Measurements from ENCODE around the gene CFAP161.

CFAP161 gene

GRCh38 chr15:81160312-81161159 is 26.5 kb downstream of the CFAP161 start:
- DNase-seq: peak; percentile 90

DNA sequence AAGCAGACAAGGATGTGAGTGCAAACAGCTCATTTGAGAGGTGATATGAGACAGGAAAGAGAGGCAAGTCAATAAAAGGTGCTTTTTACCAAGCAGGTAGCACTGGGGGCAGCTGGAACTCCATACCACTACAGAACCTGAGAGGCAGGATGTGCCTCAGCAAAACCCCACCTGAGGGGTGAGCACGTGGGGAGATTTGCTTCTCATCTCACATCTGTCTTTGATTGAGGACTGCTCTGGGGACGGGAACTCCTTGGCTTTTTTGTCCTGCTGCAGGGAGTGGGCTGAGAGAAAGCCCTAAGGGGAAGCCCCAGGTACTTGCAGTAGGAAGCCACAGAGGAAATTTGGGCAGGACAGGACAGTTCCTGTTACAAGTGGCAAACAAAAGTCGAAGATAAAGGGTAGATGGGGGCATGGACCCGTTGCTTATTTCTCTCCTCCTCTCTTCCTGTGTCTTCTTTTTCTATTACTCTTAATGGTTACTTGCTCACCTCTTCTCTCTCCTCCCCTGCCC is 27.1 kb downstream of the CFAP161 start:
- DNase-seq: no peak

- DNase-seq: no peak
Measured at GRCh38 chr15:81161851-81162250, 27.8 kb downstream of the CFAP161 start.

- no peak for DNase-seq
Measured at GRCh38 chr15:81163961-81164800, 30.1 kb downstream of the CFAP161 start.

DNA sequence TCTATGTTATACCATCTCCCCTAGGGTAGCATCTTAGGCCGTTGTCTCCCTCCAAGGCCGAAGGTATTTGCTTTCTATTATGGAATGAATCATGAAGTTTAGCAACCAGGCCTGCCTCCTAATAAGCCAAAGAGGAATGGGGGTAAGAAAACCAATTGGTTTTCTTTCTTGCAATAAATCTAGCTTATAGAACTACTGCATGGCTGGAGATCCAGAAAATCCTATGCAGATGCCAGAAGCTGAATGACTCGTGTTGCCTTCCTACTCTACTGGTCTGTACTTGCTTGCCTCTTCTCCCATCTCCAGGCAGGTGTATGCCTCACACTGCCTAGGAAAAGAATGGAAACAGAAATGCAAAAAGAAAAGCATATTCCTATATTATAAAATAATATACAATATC is 31.5 kb downstream of the CFAP161 start:
- DNase-seq: no peak

DNA sequence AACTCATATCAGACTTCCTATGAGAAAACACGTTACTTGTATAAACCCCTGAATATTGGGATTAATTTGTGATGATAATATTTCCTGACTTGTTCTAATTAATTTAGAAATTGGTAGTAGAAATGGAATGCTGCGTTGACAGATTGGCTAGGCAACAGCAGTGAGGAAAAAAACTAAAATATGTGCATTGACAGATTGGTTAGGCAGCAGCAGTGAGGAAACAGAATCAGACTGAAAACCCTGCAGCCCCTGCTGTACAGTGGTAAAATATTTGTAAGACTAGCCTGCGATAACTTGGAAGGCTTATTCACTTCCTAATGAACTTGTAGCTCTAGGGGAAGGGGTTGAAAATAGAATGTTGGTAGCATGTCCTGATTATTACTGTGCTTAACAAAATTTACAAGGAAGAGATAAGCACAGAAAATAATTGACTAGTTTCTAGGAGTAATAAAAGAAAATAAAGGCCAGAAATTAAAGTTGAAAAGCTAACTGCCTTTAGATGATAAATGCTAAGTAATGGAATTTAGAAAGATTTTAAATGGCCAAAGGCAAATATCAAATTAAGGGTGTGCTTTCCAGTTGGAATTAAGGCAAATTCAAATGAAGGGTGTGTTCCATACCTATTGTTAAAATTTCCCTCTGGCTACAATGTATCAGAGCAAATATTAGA is 32.7 kb downstream of the CFAP161 start:
- no peak for DNase-seq

DNA sequence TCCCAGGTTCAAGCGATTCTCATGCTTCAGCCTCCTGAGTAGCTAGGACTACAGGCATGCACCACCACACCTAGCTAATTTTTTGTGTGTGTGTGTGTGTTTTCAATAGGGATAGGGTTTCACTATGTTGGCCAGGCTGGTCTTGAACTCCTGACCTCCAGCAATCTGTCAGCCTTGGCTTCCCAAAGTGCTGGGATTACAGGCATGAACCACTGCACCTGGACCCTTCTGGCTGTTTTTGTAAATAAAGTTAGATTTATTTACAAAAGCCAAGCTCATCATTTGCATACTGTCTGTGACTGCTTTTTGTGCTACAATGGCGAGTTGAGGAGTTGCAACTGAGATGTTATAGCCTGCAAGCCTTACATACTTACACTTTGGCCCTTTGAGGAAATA is 34.1 kb downstream of the CFAP161 start:
- DNase-seq: no peak

DNA sequence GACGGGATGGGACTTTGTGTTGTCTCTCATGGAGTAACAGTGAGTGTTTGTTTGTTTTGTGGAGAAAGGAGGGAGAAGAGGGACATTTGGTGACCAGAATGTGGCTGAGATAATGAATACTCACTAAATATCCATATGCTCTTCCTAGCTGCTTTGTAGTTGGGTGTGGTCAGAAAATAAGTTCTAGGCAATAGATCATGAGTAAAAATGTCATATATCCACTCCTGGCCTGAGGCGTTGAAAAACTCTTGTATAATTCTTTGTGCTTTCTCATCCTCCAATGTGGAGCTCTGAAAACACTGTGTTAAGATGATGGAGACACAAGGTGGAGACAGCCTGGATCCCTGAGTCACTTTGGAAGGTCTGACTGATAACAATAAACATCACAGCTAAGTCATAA is 34.6 kb downstream of the CFAP161 start:
- DNase-seq: no peak

DNA sequence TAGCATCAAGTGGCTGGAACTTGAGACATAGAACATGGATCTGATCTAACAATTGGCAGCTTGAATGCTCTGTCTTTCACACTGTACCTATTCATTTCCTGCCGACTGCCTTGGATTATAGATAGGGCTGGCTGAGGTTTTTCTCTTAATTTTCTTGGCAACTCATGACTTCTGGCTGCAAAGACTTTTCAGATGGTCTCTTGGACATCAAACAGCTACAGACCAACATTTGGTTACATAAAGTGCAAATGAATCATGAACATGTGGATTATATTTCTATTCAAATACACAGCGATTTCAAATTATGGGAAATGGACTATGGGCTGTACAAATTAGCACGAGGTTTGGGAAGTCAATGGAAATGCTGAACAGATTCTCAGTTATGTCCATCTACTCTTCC is 36.4 kb downstream of the CFAP161 start:
- no peak for DNase-seq

DNA sequence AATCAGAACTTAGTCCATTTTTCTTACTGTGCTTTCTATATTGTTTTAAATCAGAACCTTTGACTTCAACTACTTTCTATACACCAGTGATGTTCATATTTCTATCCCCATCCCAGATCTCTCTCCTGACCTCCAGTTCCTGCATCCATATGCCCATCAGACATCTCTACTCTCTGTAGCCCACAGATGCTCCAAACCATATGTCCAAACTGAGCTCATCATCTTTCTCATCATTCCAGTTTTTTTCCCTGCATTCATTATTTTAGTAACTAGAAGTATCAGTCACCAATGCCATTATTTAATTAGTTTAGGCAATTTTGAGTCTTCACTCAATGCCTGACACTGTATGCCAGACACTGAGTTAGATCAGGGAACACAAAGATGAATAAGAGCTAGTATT is 37.2 kb downstream of the CFAP161 start:
- DNase-seq: no peak

GRCh38 chr15:81174125-81174791 is 40.2 kb downstream of the CFAP161 start:
- no peak for DNase-seq

- no peak for DNase-seq
Measured at GRCh38 chr15:81174792-81175327, 40.8 kb downstream of the CFAP161 start.

- DNase-seq: no peak
Measured at GRCh38 chr15:81175496-81175895, 41.4 kb downstream of the CFAP161 start.

GRCh38 chr15:81176291-81176893 is 42.3 kb downstream of the CFAP161 start:
- DNase-seq: no peak

- no peak for DNase-seq
Measured at GRCh38 chr15:81178365-81178764, 44.3 kb downstream of the CFAP161 start.

- DNase-seq: no peak
Measured at GRCh38 chr15:81181220-81181619, 47.1 kb downstream of the CFAP161 start.

- no peak for DNase-seq
Measured at GRCh38 chr15:81182031-81182755, 48.1 kb downstream of the CFAP161 start.

DNA sequence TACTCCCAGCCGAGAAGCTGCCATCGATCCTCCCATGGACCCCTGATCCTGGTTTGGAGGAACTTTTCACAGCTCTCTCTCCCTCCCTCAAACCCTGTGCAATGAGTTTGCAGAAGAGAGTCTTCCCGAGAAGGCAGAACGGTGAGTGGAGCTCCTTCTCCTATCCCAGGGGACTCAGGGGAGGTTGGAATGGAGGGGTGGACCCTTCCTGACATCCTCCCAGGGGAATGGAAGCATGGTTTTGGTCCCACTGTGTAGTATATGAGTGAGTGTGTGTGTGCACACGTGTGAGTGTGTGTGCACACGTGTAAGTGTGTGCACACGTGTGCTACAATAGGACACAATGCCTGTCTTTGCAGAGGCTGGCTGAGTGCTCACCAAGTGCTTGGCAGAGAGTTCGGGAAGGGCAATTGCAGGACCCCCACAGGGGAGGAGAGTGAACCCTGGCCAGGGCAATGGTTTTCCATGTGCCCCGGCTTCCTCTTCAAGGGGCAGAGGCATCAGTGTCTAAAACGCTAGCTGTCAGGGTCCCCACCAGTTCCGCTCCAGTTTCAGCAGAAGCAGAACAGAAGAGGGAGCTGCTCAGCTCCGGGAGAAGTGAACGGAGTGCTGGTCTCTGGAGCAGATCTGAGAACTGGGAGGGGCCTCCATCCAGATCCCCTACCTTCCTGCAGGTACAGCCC is 48.8 kb downstream of the CFAP161 start:
- DNase-seq: no peak

DNA sequence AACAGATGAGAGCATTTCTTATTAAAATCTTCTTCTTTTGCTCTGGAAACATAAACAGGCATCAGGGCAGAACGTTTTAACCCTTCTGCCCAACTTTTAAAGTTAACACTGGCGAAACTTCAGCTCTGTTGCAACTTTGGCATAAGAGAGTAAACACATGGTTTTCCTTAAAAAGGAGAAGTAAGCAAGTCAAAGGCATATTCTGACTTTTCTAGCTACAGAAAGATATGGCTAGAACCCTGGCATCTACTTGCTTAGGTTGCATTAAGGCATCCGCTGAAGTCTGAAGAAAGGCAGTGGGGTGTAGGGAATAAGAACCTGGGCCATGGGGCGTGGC is 49.3 kb downstream of the CFAP161 start:
- DNase-seq: no peak

DNA sequence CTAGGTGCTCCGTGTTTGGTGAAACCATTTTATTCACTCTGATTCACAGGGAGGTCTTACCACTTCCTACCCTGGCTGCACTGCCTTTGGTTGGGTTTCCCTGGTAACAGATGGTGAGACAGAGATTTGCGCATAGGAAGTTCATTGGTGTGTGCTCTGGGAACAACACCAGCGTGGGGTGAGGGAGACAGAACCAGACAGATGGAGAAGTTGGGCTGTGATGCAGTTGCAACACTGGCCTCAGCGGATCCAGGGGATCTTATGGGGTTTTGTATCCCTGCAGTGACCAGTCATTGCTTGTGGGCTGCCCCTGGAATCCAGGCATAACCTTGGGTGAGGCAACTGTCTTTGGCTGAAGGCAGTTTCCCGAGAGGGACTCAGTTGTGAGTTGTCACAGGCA is 50.1 kb downstream of the CFAP161 start:
- DNase-seq: no peak

All from right hindlimb (tissue), 1 donor.